AG09309 (cell line): ENCODE data around the gene SFMBT2.

ENCODE experiments used
- DNase-seq: peaks from one replicate; pipeline ENCODE4 v3.0.0-alpha.2; 2010; ENCODE audit warnings: low read depth
- H3K4me3 ChIP-seq: 2 replicates; pipeline ENCODE4 v1.5.1; 2011; ENCODE audit warnings: mild to moderate bottlenecking, low read depth, low read length, moderate library complexity; ENCODE audit not compliant: control insufficient read depth
- CTCF ChIP-seq: IDR thresholded peaks from 2 replicates; pipeline ENCODE4 v1.5.1; 2011; ENCODE audit warnings: mild to moderate bottlenecking, low read depth, low read length, inconsistent platforms; ENCODE audit not compliant: insufficient read depth, control insufficient read depth; ENCODE audit errors: missing control alignments

Gene SFMBT2

GRCh38 chr10:7150349-7150748, 260.5 kb downstream of the SFMBT2 start:
- no peak for DNase-seq
- TF ChIP-seq CTCF: no peak
- H3K4me3 ChIP-seq: no peak overlapping the region

GRCh38 chr10:7146189-7146588, 264.6 kb downstream of the SFMBT2 start:
- no peak for TF ChIP-seq CTCF
- DNase-seq: no peak

GRCh38 chr10:7136016-7136415, 274.8 kb downstream of the SFMBT2 start:
- TF ChIP-seq CTCF: no peak
- H3K4me3 ChIP-seq: no peak overlapping the region
- DNase-seq: no peak

More at GRCh38 chr10:7146189-7146588, 264.6 kb downstream of the SFMBT2 start:
- no peak overlapping the region for H3K4me3 ChIP-seq

GRCh38 chr10:7135188-7135587, 275.6 kb downstream of the SFMBT2 start:
- no peak overlapping the region for H3K4me3 ChIP-seq
- no peak for TF ChIP-seq CTCF
- DNase-seq: no peak

- no peak for TF ChIP-seq CTCF
- DNase-seq: no peak
- H3K4me3 ChIP-seq: no peak overlapping the region
Measured at GRCh38 chr10:7134448-7134847, 276.4 kb downstream of the SFMBT2 start.

GRCh38 chr10:7133958-7134357, 276.9 kb downstream of the SFMBT2 start:
- no peak for DNase-seq
- no peak for TF ChIP-seq CTCF
- H3K4me3 ChIP-seq: no peak overlapping the region

GRCh38 chr10:7133278-7133677, 277.6 kb downstream of the SFMBT2 start:
- H3K4me3 ChIP-seq: no peak overlapping the region
- TF ChIP-seq CTCF: no peak
- DNase-seq: no peak
